ENCODE measurements around the gene PRPH. TPM values are rescaled to one million over a fixed set of nuclear protein-coding genes. Genes with fewer than 3 reads are reported as not detected.

Gene PRPH
- total and polyA plus RNA-seq, 9 of the 15 experiments (the other 6 are each of a cell fraction or from before 2014, with no cell fraction given): 0.27 to 1.9 (median 1.3) TPM; not detected in 1

GRCh38 chr12:49288412-49288853 is 6.5 kb upstream of the PRPH start (continued):
- TF ChIP-seq BRF2 (IDR thresholded peaks at IDR 0.05; ENCODE audit: borderline replicate concordance, insufficient read depth, insufficient read length) (no peak), SP1 (CRISPR knock-in tag; IDR thresholded peaks at IDR 0.05) (no peak), MXD1 (CRISPR knock-in tag; IDR thresholded peaks at IDR 0.05; ENCODE audit: borderline replicate concordance, poor library complexity, severe bottlenecking) (no peak), REST (IDR thresholded peaks at IDR 0.05; ENCODE audit: borderline replicate concordance) (peak; percentile 83; the same call in 1 of the 2 replicates), REST (CRISPR knock-in tag; IDR thresholded peaks at IDR 0.05; ENCODE audit: low read depth) (no peak), BRD9 (IDR thresholded peaks at IDR 0.05; ENCODE audit: low read depth, partially characterized antibody) (peak; percentile 90), CREM (IDR thresholded peaks at IDR 0.05; ENCODE audit: low read depth) (peak; percentile 95), ZBTB26 (CRISPR knock-in tag; IDR thresholded peaks at IDR 0.05) (no peak), L3MBTL2 (IDR thresholded peaks at IDR 0.05) (no peak; the same call in 1 of the 2 replicates), NFIX (CRISPR knock-in tag; IDR thresholded peaks at IDR 0.05; ENCODE audit: low read depth) (no peak), RFX1 (IDR thresholded peaks at IDR 0.05) (no peak), ZNF143 (CRISPR knock-in tag; IDR thresholded peaks at IDR 0.05) (no peak), JUND (IDR thresholded peaks at IDR 0.05; ENCODE audit: borderline replicate concordance, low read depth, low read length) (peak; percentile 66; the same call in 1 of the 2 replicates), JUND (tag; IDR thresholded peaks at IDR 0.05; ENCODE audit: borderline replicate concordance, low read depth, low read length) (peak; percentile 51; the same call in 2 of the 3 replicates), BHLHE40 (IDR thresholded peaks at IDR 0.05; ENCODE audit: low read length) (no peak; the same call in 1 of the 2 replicates), EP400 (IDR thresholded peaks at IDR 0.05) (no peak), HIVEP1 (CRISPR knock-in tag; IDR thresholded peaks at IDR 0.05) (no peak), PHF20 (IDR thresholded peaks at IDR 0.05; ENCODE audit: partially characterized antibody) (no peak), MYC (IDR thresholded peaks at IDR 0.05; ENCODE audit: low read depth, low read length) (no peak), MYC (CRISPR knock-in tag; IDR thresholded peaks at IDR 0.05; ENCODE audit: borderline replicate concordance, low read depth) (no peak)

All from K562 (cell line).